ENCODE data around the gene ISYNA1. TPM values are rescaled to one million over a fixed set of nuclear protein-coding genes. Genes with fewer than 3 reads are reported as not detected.

Gene ISYNA1
- total and polyA plus RNA-seq, 10 of the 15 experiments (the other 5 are each of a cell fraction or from before 2014, with no cell fraction given), result 1.9 to 37.0 (median 9.1) TPM

DNA sequence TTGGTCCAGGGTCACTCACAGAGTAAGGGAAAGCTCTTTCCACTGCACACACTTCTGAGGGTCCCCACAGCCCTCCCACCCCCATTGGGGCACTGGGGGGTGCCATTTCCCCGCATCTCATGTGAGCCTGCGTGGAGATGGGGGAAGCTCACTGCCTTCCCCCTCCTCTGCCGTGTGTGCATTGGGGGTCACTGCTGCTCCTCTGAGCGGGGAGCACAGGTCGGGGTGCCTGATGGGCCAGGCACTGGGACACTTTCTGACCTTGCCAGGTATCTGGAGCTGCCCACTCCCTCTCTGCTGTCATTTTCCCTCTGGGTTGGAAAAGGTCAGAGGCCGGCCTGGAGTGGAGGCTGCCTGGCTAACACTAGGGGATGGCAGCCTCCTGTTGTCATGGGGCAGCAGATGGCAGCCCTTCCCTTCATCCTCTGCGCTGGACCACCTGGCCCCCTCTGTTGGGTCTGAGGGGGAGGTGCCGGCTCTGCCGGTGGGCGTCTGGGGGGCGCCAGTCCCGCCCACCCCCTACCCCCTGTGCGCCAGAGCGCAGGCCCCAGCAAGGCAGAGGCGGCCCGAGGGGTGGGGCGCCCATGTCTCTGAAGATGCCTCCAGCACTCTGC, 9.7 kb downstream of the ISYNA1 start (continued):
- no peak for TF ChIP-seq ZBTB4 (CRISPR knock-in tag; IDR thresholded peaks at IDR 0.05)

DNA sequence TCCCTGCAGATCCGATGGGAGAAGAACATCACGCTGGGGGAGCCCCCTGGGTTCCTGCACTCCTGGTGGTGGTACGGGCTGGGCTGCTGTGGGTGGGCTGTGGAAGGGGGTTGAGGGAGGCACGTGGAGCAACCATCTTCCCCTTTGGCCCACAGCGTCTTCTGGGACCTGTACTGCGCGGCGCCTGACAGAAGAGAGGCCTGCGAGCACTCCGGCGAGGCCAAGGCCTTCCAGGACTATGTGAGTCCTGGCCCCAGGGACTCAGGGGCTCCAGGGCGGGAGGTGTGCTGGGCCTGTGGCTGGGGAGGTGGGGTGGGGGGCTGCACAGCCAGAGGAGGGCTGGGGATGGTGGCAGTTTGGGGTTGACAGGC, 10.2 kb downstream of the ISYNA1 start:
- no peak for ATAC-seq
- Histone ChIP-seq H4K20me1 (ENCODE audit: control insufficient read depth, insufficient read depth) (no peaks in the 10 kb centered on the region; the same call in 1 of the 2 replicates), H3K79me2 (ENCODE audit: control insufficient read depth, insufficient read depth, low read length) (peaks cover 27% of the 10 kb centered on the region), H2AFZ (ENCODE audit: control insufficient read depth, low read depth, low read length) (no peak overlapping the region), H3K27me3 (replicated peaks in 1 of 2; ENCODE audit: control insufficient read depth in 2 of 2, insufficient read depth in 2 of 2, low read length in 1 of 2) (no peaks in the 10 kb centered on the region), H3K4me3 (no peak overlapping the region), H3K4me2 (ENCODE audit: control insufficient read depth, insufficient read depth) (no peak overlapping the region), H3K4me1 (ENCODE audit: control insufficient read depth, insufficient read depth, low read length) (peaks cover 32% of the 10 kb centered on the region), H3K9ac (ENCODE audit: control insufficient read depth, insufficient read depth, low read length) (no peak overlapping the region), H3K27ac (ENCODE audit: control insufficient read depth, insufficient read depth) (no peak overlapping the region), H3K36me3 (ENCODE audit: control insufficient read depth in 2 of 2, insufficient read depth in 2 of 2, low read length in 1 of 2) (peaks cover 0 to 5% of the 10 kb centered on the region in 2 experiments; a peak in 3 of 4 replicates), H3K9me3 (replicated peaks; ENCODE audit: control insufficient read depth, insufficient read depth, low read length) (no peaks in the 10 kb centered on the region)
- ChIA-PET SMC1A (ENCODE audit: uncharacterized antibody, unreplicated experiment) (no interaction called here), POLR2A (interaction anchor here (1.6 kb wide), 1 partner anchor 9 kb away, joined by 6 read pairs; the partner anchor contains the start of gene SSBP4), CTCF (no interaction called here), RAD21 (ENCODE audit: unreplicated experiment) (interaction anchor here (1.8 kb wide), 1 partner anchor 13 kb away, joined by 6 read pairs; no protein-coding TSS in a partner anchor)
- no TSS peak for BruUV-seq (replicated peaks)
- FAIRE-seq, result no peak
- intact Hi-C loops (cut with micrococcal nuclease; ENCODE audit: unreplicated experiment) (no loop called here), in situ Hi-C loops (cut with MboI) (no loop called here)
- WGBS (ENCODE audit: insufficient coverage, insufficient replicate concordance, low lambda C conversion rate, missing lambda C conversion rate), result 93% methylated on average over 11 of the region's 12 CpGs
- no peak for DNase-seq (ENCODE audit: low read depth, low spot score)
- TF ChIP-seq KDM1A (IDR thresholded peaks at IDR 0.05; ENCODE audit: borderline replicate concordance) (no peak), JUNB (IDR thresholded peaks at IDR 0.05) (no peak), E4F1 (IDR thresholded peaks at IDR 0.05; ENCODE audit: borderline replicate concordance, partially characterized antibody) (no peak), ZBTB40 (IDR thresholded peaks at IDR 0.05; ENCODE audit: borderline replicate concordance) (no peak), BHLHE40 (IDR thresholded peaks at IDR 0.05; ENCODE audit: borderline replicate concordance in 1 of 2, low read depth in 2 of 2, low read length in 1 of 2) (no peak), IKZF2 (IDR thresholded peaks at IDR 0.05) (no peak), RB1 (IDR thresholded peaks at IDR 0.05; ENCODE audit: borderline replicate concordance) (no peak), POLR2A (IDR thresholded peaks at IDR 0.05; ENCODE audit: low read depth, low read length) (no peak)
- TF ChIP-seq, protein P1, sequence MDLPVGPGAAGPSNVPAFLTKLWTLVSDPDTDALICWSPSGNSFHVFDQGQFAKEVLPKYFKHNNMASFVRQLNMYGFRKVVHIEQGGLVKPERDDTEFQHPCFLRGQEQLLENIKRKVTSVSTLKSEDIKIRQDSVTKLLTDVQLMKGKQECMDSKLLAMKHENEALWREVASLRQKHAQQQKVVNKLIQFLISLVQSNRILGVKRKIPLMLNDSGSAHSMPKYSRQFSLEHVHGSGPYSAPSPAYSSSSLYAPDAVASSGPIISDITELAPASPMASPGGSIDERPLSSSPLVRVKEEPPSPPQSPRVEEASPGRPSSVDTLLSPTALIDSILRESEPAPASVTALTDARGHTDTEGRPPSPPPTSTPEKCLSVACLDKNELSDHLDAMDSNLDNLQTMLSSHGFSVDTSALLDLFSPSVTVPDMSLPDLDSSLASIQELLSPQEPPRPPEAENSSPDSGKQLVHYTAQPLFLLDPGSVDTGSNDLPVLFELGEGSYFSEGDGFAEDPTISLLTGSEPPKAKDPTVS (IDR thresholded peaks at IDR 0.05; ENCODE audit: low read depth, low read length), result no peak
